HEK293T (cell line): ENCODE data around the gene UPK2.

Experiments
- ARNT ChIP-seq: fragments of 450-650 bp; IDR thresholded peaks from 2 replicates; pipeline ENCODE4 v1.6.1; 2017; ENCODE audit warnings: mild to moderate bottlenecking
- BHLHE40 ChIP-seq: fragments of 450-650 bp; IDR thresholded peaks from 2 replicates; pipeline ENCODE4 v1.6.1; 2016; ENCODE audit warnings: mild to moderate bottlenecking, moderate library complexity, borderline replicate concordance
- CTBP1 ChIP-seq: fragments of 450-650 bp; IDR thresholded peaks from 2 replicates; pipeline ENCODE4 v1.6.1; 2016; ENCODE audit warnings: borderline replicate concordance
- ELF4 ChIP-seq: fragments of 450-650 bp; IDR thresholded peaks from 2 replicates; pipeline ENCODE4 v1.6.1; 2017; ENCODE audit warnings: antibody characterized with exemption
- FOXA1 ChIP-seq: fragments of 450-650 bp; IDR thresholded peaks from 2 replicates; pipeline ENCODE4 v1.6.1; 2016; ENCODE audit warnings: mild to moderate bottlenecking
- FOXK2 ChIP-seq: fragments of 450-650 bp; IDR thresholded peaks from 2 replicates; pipeline ENCODE4 v1.6.1; 2016; ENCODE audit warnings: mild to moderate bottlenecking
- FOXM1 ChIP-seq: fragments of 450-650 bp; IDR thresholded peaks from 2 replicates; pipeline ENCODE4 v1.6.1; 2017; ENCODE audit warnings: mild to moderate bottlenecking, borderline replicate concordance
- HDGF ChIP-seq: fragments of 450-650 bp; IDR thresholded peaks from 2 replicates; pipeline ENCODE4 v1.6.1; 2017; ENCODE audit warnings: antibody characterized with exemption, borderline replicate concordance
- L3MBTL2 ChIP-seq: fragments of 450-650 bp; conservative IDR thresholded peaks from 2 replicates; pipeline ENCODE4 v1.6.1; 2016; ENCODE audit warnings: mild to moderate bottlenecking
- LEF1 ChIP-seq: fragments of 450-650 bp; IDR thresholded peaks from 2 replicates; pipeline ENCODE4 v1.6.1; 2017; ENCODE audit warnings: mild to moderate bottlenecking, borderline replicate concordance
- NFRKB ChIP-seq: fragments of 450-650 bp; IDR thresholded peaks from 2 replicates; pipeline ENCODE4 v1.6.1; 2016; ENCODE audit warnings: mild to moderate bottlenecking, moderate library complexity
- SP1 ChIP-seq: fragments of 450-650 bp; IDR thresholded peaks from 2 replicates; pipeline ENCODE4 v1.6.1; 2017
- SUZ12 ChIP-seq: fragments of 450-650 bp; IDR thresholded peaks from 2 replicates; pipeline ENCODE4 v1.6.1; 2016; ENCODE audit warnings: mild to moderate bottlenecking
- TARDBP ChIP-seq: fragments of 450-650 bp; IDR thresholded peaks from 2 replicates; pipeline ENCODE4 v1.6.1; 2016

DNA sequence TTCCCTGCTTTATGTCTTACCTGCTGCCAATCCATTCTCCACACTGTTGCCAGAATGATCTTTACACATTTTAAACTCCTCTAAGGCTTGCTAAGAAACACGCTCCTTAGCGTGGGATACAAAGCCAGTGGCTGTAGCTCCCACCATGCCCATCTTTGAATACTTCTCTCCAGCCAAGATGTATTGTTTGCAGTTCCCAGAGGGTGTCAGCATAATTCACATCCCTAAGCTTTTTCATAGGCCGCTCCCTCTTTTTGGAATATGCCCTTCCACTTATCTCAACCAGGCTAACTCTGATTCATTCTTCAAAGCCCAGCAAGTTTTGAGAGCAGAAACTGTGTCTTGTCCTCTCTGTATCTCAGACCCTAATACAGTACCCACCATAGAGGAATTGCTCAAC lies 8.1 kb upstream of the UPK2 start:
- TF ChIP-seq LEF1 (no peak), TARDBP (no peak), NFRKB (no peak), FOXA1 (no peak), HDGF (no peak), FOXK2 (no peak), SP1 (no peak), BHLHE40 (no peak), FOXM1 (no peak), SUZ12 (no peak), CTBP1 (no peak), L3MBTL2 (no peak), ARNT (no peak), ELF4 (no peak)
